ENCODE measurements around the gene HMOX1. TPM values are rescaled to one million over a fixed set of nuclear protein-coding genes. Genes with fewer than 3 reads are reported as not detected.

Gene HMOX1
- total RNA-seq, 2 donors from 2014 or later, result 13.6 to 16.0 TPM

DNA sequence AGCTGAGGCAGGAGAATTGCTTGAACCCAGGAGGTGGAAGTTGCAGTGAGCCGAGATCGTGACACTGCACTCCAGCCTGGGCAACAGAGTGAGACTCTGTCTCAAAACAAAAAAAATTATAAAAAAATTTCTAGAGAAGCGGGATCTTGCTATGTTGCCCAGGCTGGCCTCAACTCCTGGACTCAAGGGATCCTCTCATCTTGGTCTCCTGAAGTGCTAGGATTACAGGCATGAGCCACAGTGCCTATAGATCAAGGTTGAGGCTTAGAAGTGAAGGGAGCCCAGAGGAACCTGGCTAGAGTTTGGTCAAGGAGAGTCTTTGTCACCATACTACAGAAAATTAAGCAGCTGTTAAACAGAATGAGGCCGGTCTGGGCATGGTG lies 17.7 kb downstream of the HMOX1 start:
- intact Hi-C loops (cut with DNase I), result no loop called here
- DNase-seq (no peak), ATAC-seq (no peak)

- DNase-seq (no peak), ATAC-seq (no peak)
- intact Hi-C loops (cut with DNase I), result no loop called here
Observed at GRCh38 chr22:35399114-35399677, 18.3 kb downstream of the HMOX1 start.

- peak; percentile 98 for DNase-seq
- intact Hi-C loops (cut with DNase I), result no loop called here
- ATAC-seq, result peak; percentile 100
Observed at GRCh38 chr22:35399678-35400500, 19.0 kb downstream of the HMOX1 start, which contains the start of gene MCM5. Gene MCM5, plus strand, starts transcription at chr22:35400140. Its CDS starts 299 bp downstream, at chr22:35400439.

DNA sequence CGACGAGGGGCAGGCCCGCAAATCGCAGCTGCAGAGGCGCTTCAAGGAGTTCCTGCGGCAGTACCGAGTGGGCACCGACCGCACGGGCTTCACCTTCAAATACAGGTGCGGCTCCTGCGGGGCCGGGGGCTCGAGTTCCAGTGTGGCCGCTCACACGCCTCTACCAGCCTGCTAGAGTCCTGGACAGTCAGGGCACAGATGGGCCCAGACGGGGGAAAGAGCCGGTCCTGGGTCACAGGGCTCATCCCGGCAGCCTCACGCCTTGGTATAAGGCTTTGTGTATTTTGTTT lies 19.6 kb downstream of the HMOX1 start:
- ATAC-seq (peak in 1 of 2 donors; percentile 4), DNase-seq (no peak)
- intact Hi-C loops (cut with DNase I), result no loop called here

- intact Hi-C loops (cut with DNase I), result no loop called here
- DNase-seq (no peak), ATAC-seq (no peak)
Observed at GRCh38 chr22:35401863-35402262, 21.0 kb downstream of the HMOX1 start.

GRCh38 chr22:35403356-35403755 lies 22.5 kb downstream of the HMOX1 start:
- ATAC-seq (no peak), DNase-seq (no peak)
- intact Hi-C loops (cut with DNase I), result no loop called here

DNA sequence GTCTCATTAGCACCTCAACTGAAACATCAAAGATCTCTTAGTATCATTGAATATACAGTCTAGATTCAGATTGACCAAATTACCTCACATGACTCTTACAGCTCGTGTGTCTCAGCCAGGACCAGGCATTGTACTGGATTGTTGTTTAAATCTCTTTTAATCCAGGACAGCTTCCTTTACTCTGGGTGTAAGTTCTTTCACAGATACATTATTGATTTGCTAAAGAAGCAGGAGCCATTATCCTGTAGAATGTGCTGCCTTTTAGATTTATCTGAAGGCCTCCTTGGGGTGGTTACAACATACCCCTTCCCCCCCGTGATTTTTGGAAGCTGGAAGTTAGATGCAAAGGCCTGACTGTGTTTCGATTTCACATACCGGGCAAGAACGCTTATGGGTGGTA lies 23.3 kb downstream of the HMOX1 start:
- intact Hi-C loops (cut with DNase I), result no loop called here
- no peak for DNase-seq
- ATAC-seq, result no peak

GRCh38 chr22:35406443-35406842 lies 25.5 kb downstream of the HMOX1 start:
- intact Hi-C loops (cut with DNase I), result no loop called here
- no peak for ATAC-seq
- DNase-seq, result no peak

DNA sequence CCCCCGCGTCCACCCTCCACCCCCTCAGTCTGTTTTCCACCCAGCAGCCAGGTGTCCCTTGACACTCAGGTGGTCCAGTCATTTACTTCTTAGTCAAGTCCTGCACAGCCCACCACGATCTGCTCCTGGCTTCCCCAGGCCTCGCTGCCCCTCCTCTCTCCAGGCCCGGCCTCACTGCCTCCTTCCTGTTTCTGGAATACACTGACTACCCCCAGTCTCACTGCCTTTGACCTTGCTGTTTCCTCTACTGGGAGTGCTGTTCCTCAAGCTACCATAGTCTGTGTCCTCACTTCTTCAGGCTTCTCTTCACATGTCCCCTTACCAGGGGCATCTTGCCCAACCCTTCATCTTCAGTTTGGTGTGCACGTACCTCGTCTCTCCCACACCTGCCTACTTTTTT lies 26.5 kb downstream of the HMOX1 start:
- intact Hi-C loops (cut with DNase I), result no loop called here
- DNase-seq (no peak), ATAC-seq (peak in 1 of 2 donors; percentile 17)

GRCh38 chr22:35409783-35410662 lies 29.1 kb downstream of the HMOX1 start:
- no peak for DNase-seq
- intact Hi-C loops (cut with DNase I), result no loop called here
- ATAC-seq, result peak; percentile 36 to 74

DNA sequence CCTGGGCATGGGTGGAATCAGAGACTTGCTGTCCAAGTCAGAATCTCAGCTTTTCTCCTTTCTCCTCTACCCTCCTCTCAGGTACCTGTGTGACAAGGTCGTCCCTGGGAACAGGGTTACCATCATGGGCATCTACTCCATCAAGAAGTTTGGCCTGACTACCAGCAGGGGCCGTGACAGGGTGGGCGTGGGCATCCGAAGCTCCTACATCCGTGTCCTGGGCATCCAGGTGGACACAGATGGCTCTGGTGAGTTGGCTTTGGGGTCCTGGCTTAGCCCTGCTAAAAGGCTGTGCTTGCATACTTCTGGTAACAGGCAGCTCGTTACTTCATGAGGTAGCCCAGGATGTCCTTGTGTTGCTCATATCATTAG lies 29.8 kb downstream of the HMOX1 start:
- ATAC-seq, result no peak
- intact Hi-C loops (cut with DNase I), result no loop called here
- no peak for DNase-seq

DNA sequence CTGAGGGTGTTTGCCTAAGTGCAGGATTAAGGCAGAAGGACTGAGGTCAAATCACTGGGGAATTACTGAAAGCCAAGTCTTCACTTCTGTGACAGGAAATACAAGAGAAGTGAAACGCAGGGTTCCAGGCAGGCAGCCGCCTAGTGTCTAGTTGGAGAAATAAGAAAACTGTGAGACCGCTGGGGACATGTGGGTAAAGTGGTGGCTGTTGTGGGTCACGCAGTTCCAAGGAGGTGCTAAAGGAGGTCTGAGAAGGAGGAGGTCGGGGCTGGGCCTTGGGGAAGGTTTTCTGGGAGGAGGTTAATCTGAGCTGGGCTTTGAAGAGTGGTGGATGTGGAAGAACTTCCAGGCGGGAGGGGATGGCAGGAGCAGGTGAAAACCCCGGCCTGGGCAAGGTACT lies 30.2 kb downstream of the HMOX1 start:
- peak in 1 of 2 donors; percentile 16 for ATAC-seq
- intact Hi-C loops (cut with DNase I), result no loop called here
- DNase-seq, result no peak

DNA sequence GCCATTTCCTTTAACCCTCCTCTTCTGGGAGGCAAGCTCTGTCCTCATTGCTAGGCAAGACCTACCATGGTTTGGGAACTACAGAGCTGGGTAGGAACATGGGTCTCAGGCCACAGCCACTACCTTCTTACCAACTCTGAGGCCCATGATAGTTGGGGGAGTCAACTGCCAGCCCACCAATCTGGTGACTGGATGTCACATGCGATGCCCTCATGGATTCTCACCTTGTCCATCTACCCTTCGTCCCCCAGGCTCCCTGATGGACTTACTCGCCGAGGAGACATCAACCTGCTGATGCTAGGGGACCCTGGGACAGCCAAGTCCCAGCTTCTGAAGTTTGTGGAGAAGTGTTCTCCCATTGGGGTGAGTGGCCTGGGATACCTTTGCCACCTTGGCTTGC lies 32.7 kb downstream of the HMOX1 start:
- intact Hi-C loops (cut with DNase I), result no loop called here
- ATAC-seq, result no peak
- DNase-seq, result no peak

DNA sequence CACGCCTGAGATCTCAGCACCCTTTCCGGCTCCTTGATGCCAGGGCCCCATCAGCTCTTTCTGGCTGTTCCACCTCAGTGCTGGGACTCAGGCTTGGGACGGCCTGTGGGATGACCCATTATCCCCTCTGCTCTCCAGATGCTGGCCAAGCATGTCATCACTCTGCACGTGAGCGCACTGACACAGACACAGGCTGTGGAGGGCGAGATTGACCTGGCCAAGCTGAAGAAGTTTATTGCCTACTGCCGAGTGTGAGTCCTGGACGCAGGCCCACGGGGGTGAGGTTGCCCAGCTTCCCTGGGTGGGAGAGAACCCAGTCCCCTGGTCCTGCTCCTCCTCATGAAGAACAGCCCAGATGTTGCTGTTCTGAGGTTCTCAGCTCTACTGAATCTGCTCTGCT lies 36.7 kb downstream of the HMOX1 start:
- DNase-seq (no peak), ATAC-seq (no peak)
- intact Hi-C loops (cut with DNase I), result no loop called here

GRCh38 chr22:35418088-35418487 lies 37.2 kb downstream of the HMOX1 start:
- DNase-seq, result no peak
- intact Hi-C loops (cut with DNase I), result no loop called here
- ATAC-seq, result no peak

GRCh38 chr22:35418731-35419130 lies 37.8 kb downstream of the HMOX1 start:
- intact Hi-C loops (cut with DNase I), result no loop called here
- no peak for ATAC-seq

GRCh38 chr22:35419756-35420155 lies 38.9 kb downstream of the HMOX1 start:
- intact Hi-C loops (cut with DNase I), result no loop called here
- DNase-seq, result no peak
- ATAC-seq, result no peak

More at GRCh38 chr22:35418731-35419130, 37.8 kb downstream of the HMOX1 start:
- no peak for DNase-seq

DNA sequence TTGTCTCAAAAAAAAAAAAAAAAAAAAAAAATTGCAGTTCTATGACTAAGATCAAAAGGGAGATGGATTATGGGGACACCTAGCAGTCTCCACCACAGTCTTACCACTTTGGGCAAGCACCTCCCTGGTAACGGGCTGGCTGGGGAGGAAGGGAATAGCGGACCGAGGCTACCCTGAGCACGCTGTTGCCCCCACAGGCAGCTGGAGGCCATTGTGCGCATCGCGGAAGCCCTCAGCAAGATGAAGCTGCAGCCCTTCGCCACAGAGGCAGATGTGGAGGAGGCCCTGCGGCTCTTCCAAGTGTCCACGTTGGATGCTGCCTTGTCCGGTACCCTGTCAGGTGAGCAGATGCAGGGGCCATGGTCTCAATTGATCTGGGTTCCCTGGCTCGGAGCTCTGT lies 40.2 kb downstream of the HMOX1 start:
- no peak for ATAC-seq
- DNase-seq, result no peak
- intact Hi-C loops (cut with DNase I), result no loop called here

GRCh38 chr22:35422145-35422544 lies 41.2 kb downstream of the HMOX1 start:
- ATAC-seq (no peak), DNase-seq (no peak)
- intact Hi-C loops (cut with DNase I), result no loop called here

DNA sequence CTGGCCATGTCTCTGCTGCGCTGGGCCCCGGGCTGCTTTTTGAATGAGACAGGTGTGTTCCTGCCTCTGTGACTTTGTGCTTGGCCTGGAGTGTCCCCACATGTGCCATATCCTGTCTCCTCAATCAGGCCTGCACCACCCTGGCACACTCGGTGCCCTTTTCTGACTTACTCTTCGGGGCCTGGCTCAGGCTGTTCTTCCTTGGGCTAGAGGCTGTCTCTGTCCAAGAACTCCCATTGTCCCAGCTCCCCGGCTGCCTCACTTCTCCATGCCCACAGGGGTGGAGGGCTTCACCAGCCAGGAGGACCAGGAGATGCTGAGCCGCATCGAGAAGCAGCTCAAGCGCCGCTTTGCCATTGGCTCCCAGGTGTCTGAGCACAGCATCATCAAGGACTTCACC lies 42.0 kb downstream of the HMOX1 start:
- intact Hi-C loops (cut with DNase I), result no loop called here
- ATAC-seq (no peak), DNase-seq (no peak)
